ENCODE results near the gene AIP.

GRCh38 chr11:67453816-67454732 is 28.8 kb upstream of the AIP start:
- TF ChIP-seq CTCF (IDR thresholded peaks at IDR 0.05; ENCODE audit: extremely low read depth in 1 of 2, insufficient read depth in 1 of 2, low read depth in 1 of 2, low read length in 2 of 2) (no peak), POLR2A (IDR thresholded peaks at IDR 0.05; ENCODE audit: low read depth, low read length) (no peak)

Measured in endothelial cell of umbilical vein (primary cell).